GM12878 (cell line): Measurements from ENCODE around the gene NRM. TPM values are rescaled to one million over a fixed set of nuclear protein-coding genes. Genes with fewer than 3 reads are reported as not detected.

ENCODE experiments used
- ATAC-seq: fragments of 200-7000 bp; cut with Tn5 transposase; 3 replicates; pipeline ENCODE4 v1.9.1; 2020; ENCODE audit warnings: mild to moderate bottlenecking, moderate library complexity
- BruUV-seq: library from RNA; stranded (reverse); fragments of 400-500 nt; replicated peaks from 2 replicates; lab custom pipeline; 2021; lab: Mats Ljungman, UMichigan
- CTCF ChIA-PET: fragments of 300-600 bp; sonication (Branson Sonifier 250); formaldehyde crosslinking; extraction: SDS; loops from one replicate; lab custom pipeline; 2021; ENCODE audit warnings: inconsistent platforms; lab: Yijun Ruan, JAX
- POLR2A ChIA-PET: fragments of 350-600 bp; formaldehyde crosslinking; extraction: SDS; loops from one replicate; lab custom pipeline; 2021; ENCODE audit warnings: inconsistent platforms; lab: Charles Lee
- RAD21 ChIA-PET: fragments of 300-600 bp; sonication (Branson Sonifier 250); formaldehyde crosslinking; loops from one replicate; lab custom pipeline; 2023; ENCODE audit warnings: antibody characterized with exemption; ENCODE audit not compliant: unreplicated experiment; lab: Charles Lee
- SMC1A ChIA-PET: fragments of 300-600 bp; sonication (Branson Sonifier 250); formaldehyde crosslinking; loops from one replicate; lab custom pipeline; 2023; ENCODE audit not compliant: unreplicated experiment, uncharacterized antibody; lab: Charles Lee
- DNase-seq: peaks from one replicate; pipeline ENCODE4 v3.0.0-alpha.2; 2011; ENCODE audit warnings: low read depth, low spot score
- FAIRE-seq: peaks from 3 replicates; lab custom pipeline; 2011; peaks lifted over from hg19 to GRCh38; lab: Jason Lieb, UNC
- H2AFZ ChIP-seq: 2 replicates; pipeline ENCODE4 v1.6.0; 2011; ENCODE audit warnings: low read depth, low read length, control low read depth; ENCODE audit not compliant: control insufficient read depth
- H3K27ac ChIP-seq: 2 replicates; pipeline ENCODE4 v1.5.1; 2011; ENCODE audit warnings: control low read depth; ENCODE audit not compliant: control insufficient read depth, insufficient read depth
- H3K27me3 ChIP-seq, 2 experiments: replicated peaks in 1 of 2; 2 replicates each; pipeline versions ENCODE4 v1.6.0 to v1.6.1; 2011; ENCODE audit warnings: low read length in 1 of 2; ENCODE audit not compliant: control insufficient read depth in 2 of 2, insufficient read depth in 2 of 2
- H3K36me3 ChIP-seq, 2 experiments: 2 replicates each; pipeline ENCODE4 v1.5.1; 2011; ENCODE audit warnings: low read length in 1 of 2; ENCODE audit not compliant: control insufficient read depth in 2 of 2, insufficient read depth in 2 of 2
- H3K4me1 ChIP-seq: 2 replicates; pipeline ENCODE4 v1.6.1; 2011; ENCODE audit warnings: mild to moderate bottlenecking, low read length, moderate library complexity, mixed read lengths; ENCODE audit not compliant: control insufficient read depth, insufficient read depth
- H3K4me2 ChIP-seq: 2 replicates; pipeline ENCODE4 v1.6.0; 2011; ENCODE audit warnings: control low read depth; ENCODE audit not compliant: control insufficient read depth, insufficient read depth
- H3K4me3 ChIP-seq: fragments of 200-600 bp; sonication (generic); 2 replicates; pipeline ENCODE4 v1.5.1; 2016
- H3K79me2 ChIP-seq: 2 replicates; pipeline ENCODE4 v1.6.0; 2011; ENCODE audit warnings: low read length; ENCODE audit not compliant: control insufficient read depth, insufficient read depth
- H3K9ac ChIP-seq: 2 replicates; pipeline ENCODE4 v1.8.0; 2011; ENCODE audit warnings: low read length, control low read depth, mixed read lengths; ENCODE audit not compliant: control insufficient read depth, insufficient read depth
- H3K9me3 ChIP-seq: replicated peaks from 3 replicates; pipeline ENCODE4 v1.5.1; 2011; ENCODE audit warnings: mild to moderate bottlenecking, low read length; ENCODE audit not compliant: control insufficient read depth, insufficient read depth
- H4K20me1 ChIP-seq: 2 replicates; pipeline ENCODE4 v1.6.0; 2011; ENCODE audit not compliant: control insufficient read depth, insufficient read depth
- CBX5 ChIP-seq: sonication (generic); IDR thresholded peaks from 2 replicates; pipeline ENCODE4 v1.6.1; 2016; ENCODE audit warnings: low read depth, moderate library complexity, mild to moderate bottlenecking, inconsistent platforms
- MLLT1 ChIP-seq: fragments of 450-650 bp; IDR thresholded peaks from 2 replicates; pipeline ENCODE4 v1.6.1; 2016; ENCODE audit warnings: mild to moderate bottlenecking
- TARDBP ChIP-seq: IDR thresholded peaks from 2 replicates; pipeline ENCODE4 v1.6.1; 2016; ENCODE audit warnings: borderline replicate concordance
- TBL1XR1 ChIP-seq: IDR thresholded peaks from 2 replicates; pipeline ENCODE4 v1.6.1; 2012; ENCODE audit warnings: low read depth, low read length, improper control_type of control experiment
- WGBS: methylation state at CpG from one replicate; pipeline ENCODE4 v1.1.6; 2016; ENCODE audit warnings: low lambda C conversion rate; ENCODE audit not compliant: insufficient replicate concordance, insufficient coverage; ENCODE audit errors: missing lambda C conversion rate; 5-methylcytosine and 5-hydroxymethylcytosine counted together
- in situ Hi-C: fragments of 300-500 bp; cut with MboI; formaldehyde crosslinking; loops from 9 replicates; pipeline ENCODE4 v1.14.3; 2018; ENCODE audit warnings: mixed read lengths
- intact Hi-C: fragments of 100-400 bp; cut with micrococcal nuclease; formaldehyde crosslinking; loops from one replicate; pipeline ENCODE4 v1.14.2; 2022; ENCODE audit not compliant: unreplicated experiment
- polyA plus RNA-seq, 11 experiments: library from polyadenylated mRNA; depleted of rRNA in 4 of 11; unstranded in 6 of 11; stranded (reverse) in 5 of 11; fragments of >200 nt; fragmentation: Nextera tagmentation in 4 of 11; fragmentation: Illumina TruSeq in 1 of 11; extraction: Ambion mirVana in 4 of 11; extraction: Trizol in 1 of 11; gene quantifications; 1 replicate in 1 of 11; 2 replicates in 10 of 11; pipeline versions ENCODE4 v1.2.1 to v1.2.3, GENCODE V29; 2011 to 2016; ENCODE audit warnings: inconsistent platforms in 2 of 11, missing spikeins in 2 of 11, low read depth in 1 of 11
- total RNA-seq, 4 experiments: library from RNA; depleted of rRNA in 3 of 4; stranded (reverse); fragments of >200 nt in 3 of 4; fragmentation: Illumina TruSeq in 1 of 4; extraction: Trizol in 1 of 4; gene quantifications; 2 replicates each; pipeline versions ENCODE4 v1.2.1 to v1.2.3, GENCODE V29; 2013 to 2021
- TF ChIP-seq, protein P1 (sequence below): fragments of 450-650 bp; IDR thresholded peaks from 2 replicates; pipeline ENCODE4 v1.6.1; 2016; ENCODE audit warnings: mild to moderate bottlenecking, moderate library complexity, borderline replicate concordance

Gene NRM
- total and polyA plus RNA-seq, 10 of the 15 experiments (the other 5 are each of a cell fraction or from before 2014, with no cell fraction given), result 15.4 to 46.7 (median 29.0) TPM

- Histone ChIP-seq H3K9me3 (peaks cover 5% of the 10 kb centered on the region; the same call in 2 of the 3 replicates), H2AFZ (no peak overlapping the region), H3K36me3 (peaks cover 6 to 12% of the 10 kb centered on the region in 2 experiments), H3K9ac (no peak overlapping the region), H3K4me2 (no peak overlapping the region; the same call in 1 of the 2 replicates), H3K79me2 (peaks cover 29% of the 10 kb centered on the region)
- intact Hi-C loops (loop anchor here (5.0 kb wide), 1 partner anchor 196 kb away; no protein-coding TSS in a partner anchor), in situ Hi-C loops (no loop called here)
- DNase-seq (no peak), ATAC-seq (no peak)
- ChIA-PET CTCF (interaction anchor here (0.9 to 5.0 kb wide), 8 partner anchors 12 to 197 kb away, joined by 3 to 40 read pairs (median 4); no protein-coding TSS in a partner anchor), POLR2A (interaction anchor here (0.5 to 9.4 kb wide), 14 partner anchors 11 to 1513 kb away, joined by 3 to 89 read pairs (median 6); partner anchors contain the start of genes MDC1 and TUBB)
- TF ChIP-seq TBL1XR1 (no peak), MLLT1 (peak; percentile 59), TARDBP (no peak), CBX5 (no peak)
- TF ChIP-seq, protein P1, sequence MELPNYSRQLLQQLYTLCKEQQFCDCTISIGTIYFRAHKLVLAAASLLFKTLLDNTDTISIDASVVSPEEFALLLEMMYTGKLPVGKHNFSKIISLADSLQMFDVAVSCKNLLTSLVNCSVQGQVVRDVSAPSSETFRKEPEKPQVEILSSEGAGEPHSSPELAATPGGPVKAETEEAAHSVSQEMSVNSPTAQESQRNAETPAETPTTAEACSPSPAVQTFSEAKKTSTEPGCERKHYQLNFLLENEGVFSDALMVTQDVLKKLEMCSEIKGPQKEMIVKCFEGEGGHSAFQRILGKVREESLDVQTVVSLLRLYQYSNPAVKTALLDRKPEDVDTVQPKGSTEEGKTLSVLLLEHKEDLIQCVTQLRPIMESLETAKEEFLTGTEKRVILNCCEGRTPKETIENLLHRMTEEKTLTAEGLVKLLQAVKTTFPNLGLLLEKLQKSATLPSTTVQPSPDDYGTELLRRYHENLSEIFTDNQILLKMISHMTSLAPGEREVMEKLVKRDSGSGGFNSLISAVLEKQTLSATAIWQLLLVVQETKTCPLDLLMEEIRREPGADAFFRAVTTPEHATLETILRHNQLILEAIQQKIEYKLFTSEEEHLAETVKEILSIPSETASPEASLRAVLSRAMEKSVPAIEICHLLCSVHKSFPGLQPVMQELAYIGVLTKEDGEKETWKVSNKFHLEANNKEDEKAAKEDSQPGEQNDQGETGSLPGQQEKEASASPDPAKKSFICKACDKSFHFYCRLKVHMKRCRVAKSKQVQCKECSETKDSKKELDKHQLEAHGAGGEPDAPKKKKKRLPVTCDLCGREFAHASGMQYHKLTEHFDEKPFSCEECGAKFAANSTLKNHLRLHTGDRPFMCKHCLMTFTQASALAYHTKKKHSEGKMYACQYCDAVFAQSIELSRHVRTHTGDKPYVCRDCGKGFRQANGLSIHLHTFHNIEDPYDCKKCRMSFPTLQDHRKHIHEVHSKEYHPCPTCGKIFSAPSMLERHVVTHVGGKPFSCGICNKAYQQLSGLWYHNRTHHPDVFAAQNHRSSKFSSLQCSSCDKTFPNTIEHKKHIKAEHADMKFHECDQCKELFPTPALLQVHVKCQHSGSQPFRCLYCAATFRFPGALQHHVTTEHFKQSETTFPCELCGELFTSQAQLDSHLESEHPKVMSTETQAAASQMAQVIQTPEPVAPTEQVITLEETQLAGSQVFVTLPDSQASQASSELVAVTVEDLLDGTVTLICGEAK, result no peak
- TF ChIP-seq, all 136 proteins: peak for 1
- WGBS, result 90% methylated on average over 6 of the region's 6 CpGs
- BruUV-seq, result no TSS peak
- Histone ChIP-seq H3K4me1 (peaks cover 41% of the 10 kb centered on the region), H3K4me3 (no peak overlapping the region), H4K20me1 (no peaks in the 10 kb centered on the region), H3K27ac (no peak overlapping the region), H3K27me3 (no peaks in the 10 kb centered on the region)
- no peak for FAIRE-seq
- ChIA-PET SMC1A (interaction anchor here (0.6 to 10.0 kb wide), 15 partner anchors 14 to 140 kb away, joined by 3 to 122 read pairs (median 5); no protein-coding TSS in a partner anchor), RAD21 (interaction anchor here (0.8 to 12.8 kb wide), 19 partner anchors 8 to 197 kb away, joined by 3 to 232 read pairs (median 7); partner anchors contain the start of genes DDR1, DHX16, MDC1 and VARS2)
Observed at GRCh38 chr6:30738532-30738931, 47.7 kb upstream of the NRM start.
